Measurements from ENCODE around the gene FBXO8.
"Not testable (repeated sequence)": the region's sequence is repeated elsewhere in the genome, so short reads cannot be mapped to it uniquely, and the experiment has no call there.

The FBXO8 gene

DNA sequence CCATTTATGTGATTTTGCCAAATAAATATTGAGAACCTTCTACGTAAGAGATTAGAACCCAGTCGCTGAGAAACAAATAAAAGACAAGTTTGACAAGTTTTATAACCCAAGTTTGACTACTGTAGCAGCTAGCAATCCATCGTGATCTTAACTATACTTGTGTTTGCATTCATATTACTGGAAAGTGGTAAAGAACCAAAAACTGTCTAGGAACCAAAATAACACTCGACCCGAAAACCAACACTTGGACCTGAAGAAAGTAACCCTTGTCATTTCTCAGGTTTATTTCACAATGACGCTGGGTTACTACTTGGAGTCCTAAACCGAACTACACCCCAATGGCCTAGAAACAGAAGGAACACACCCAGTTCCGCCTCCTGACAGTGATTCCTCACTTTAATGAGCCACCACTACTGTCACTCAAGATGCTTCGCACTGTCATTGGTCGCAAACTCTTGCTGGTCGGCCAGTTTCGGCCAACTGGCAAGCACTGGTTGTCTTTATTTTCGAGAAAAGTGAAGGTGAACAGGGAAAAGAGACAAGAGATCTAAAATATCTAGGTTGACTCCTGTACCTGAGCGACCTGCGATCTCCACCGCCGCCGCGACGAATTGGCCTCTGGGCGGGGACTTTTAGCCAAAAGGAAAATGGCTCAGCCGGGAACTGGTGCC is 496 bp downstream of the FBXO8 start:
- peak; percentile 97 for DNase-seq (ENCODE audit: low spot score)

DNA sequence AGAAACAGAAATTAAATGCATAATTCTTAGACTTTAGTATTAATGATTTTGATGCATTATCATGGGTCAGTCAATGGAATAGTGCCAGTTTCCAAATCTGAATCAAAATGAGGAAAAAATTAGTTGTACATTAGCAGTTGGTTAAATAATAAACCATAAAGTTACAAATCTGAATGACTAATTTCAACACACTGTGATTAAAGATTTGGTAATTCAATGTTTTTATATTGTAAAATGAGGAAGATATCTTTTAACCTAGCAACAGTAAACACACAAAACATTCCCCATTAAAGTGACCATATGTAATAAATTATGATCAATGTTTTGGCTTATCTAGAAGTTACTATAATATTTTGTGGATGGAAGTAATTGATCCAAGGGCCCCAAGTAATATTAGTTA is 1.6 kb downstream of the FBXO8 start:
- peak; percentile 34 for DNase-seq (ENCODE audit: low spot score)

DNA sequence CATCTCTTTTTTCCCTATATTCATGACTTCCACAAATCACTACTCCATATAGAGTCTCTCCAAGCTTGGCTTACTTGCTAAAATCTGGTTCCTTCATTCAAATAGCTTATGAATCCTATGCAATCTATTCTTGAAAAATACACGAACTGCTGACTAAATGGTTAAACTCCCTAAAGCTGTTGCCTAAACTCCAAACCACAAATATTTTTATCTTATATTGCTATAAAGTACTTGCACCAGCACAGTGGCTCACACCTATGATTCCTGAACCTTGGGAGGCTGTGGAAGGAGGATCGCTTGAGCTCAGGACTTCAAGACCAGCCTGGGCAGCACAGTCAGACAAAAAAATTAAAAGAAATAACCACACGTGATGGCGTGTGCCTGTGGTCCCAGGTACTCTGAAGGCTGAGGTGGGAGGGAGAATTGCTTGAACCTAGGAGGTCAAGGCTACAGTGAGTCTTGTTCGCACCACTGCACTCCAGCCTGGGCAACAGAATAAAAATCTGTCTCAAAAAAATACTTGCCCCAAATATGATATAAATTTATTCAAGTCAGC is 2.2 kb downstream of the FBXO8 start:
- peak; percentile 42 for DNase-seq (ENCODE audit: low spot score)

DNA sequence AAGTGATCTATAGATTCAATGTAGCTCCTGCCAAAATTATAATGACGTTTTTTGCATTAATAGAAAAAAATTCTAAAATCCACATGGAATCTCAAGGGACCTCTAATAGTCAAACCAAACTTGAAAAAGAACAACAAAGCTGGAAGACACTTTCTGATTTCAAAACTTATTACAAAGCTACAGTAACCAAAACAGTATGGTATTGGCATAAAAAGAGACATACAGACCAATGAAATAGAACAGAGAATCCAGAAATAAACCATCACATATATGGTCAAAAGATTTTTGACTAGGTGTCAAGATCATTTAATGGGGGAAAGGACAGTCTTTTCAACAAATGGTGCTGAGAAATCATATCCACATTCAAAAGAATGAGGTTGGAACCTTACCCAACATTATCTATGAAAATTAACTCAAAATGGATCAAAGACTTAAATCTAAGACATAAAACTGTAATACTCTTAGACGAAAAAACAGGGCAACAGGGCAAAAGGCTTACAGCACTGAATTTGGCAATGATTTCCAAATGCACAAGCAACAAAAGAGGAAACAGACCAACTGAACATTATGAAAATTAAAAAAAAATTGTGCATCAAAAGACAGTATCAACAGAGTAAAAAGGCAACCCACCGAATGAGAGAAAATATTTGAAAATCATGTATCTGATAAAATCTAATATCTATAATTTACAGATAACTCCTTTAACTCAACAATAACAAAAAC is 3.9 kb downstream of the FBXO8 start:
- no peak for DNase-seq (ENCODE audit: low spot score)

DNA sequence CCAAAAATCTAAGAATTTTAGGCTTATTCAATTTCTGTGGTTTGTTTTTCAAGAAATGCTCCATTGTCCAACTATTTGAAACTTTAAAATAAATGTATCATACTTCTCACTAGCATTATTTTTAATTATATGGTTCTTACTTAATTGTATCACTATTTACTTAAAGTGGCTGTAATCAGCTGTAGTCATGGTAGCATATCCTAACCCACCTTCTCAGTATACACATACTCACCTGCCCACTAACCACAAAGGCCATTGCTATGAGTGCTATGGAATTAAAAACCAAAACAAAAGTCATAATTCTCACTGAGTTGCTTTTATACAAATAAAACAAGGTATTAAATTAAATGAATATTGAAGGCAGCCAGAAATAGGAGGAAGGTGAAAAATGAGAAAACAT is 5.0 kb downstream of the FBXO8 start:
- peak; percentile 28 for DNase-seq (ENCODE audit: low spot score)

DNA sequence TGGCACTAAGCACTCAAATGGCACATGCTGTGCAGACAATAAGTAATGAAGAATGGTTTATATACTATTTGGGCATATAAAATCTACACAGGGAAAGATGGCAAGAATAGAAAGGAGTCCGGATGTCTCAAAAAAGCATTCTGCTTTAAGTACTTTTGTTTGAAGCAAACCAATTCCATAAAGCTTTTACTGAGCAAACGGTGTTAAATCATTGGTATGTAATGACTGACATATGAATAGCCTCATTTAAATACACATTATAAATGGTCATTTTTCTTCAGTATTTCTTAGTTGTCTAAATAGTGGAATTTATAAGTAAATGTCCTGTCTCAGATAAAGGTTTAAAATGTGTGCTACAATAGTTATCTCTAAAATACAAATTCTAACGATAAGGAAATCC is 6.0 kb downstream of the FBXO8 start:
- peak; percentile 9 for DNase-seq (ENCODE audit: low spot score)

DNA sequence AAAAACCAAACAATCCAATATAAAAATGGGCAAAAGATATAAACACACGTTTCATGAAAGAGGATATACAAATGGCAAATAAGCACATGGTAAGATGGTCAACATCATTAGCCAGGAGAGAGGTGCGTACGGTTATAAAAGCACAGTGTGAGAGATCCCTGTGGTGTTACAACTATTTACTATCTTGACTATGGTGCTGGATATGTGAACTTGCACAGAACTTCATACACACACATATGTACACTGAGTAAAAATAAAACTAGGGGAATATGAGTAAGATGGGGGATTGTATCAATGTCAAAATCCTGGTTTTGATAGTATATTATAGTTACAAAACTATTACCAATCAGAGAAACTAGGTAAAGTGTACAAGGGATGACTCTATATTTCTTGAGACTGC is 8.4 kb downstream of the FBXO8 start:
- DNase-seq (ENCODE audit: low spot score): no peak

DNA sequence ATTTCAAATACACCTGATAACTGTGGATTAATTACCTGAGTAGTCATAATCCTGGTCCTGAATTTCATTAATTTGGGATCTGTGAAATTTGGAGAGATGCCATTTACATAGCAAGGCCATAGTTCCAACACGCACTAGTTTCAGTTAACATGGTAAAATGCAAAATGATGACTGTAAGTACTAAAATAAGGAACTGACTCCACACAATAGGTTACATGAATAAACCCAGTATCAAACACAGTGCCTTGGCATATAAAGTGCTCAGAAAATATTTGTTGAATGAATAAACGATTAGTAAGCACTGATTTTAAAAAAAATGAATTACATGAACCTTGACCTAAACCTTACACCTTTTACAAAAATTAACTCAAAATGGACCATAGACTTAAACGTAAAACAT is 9.0 kb downstream of the FBXO8 start:
- DNase-seq (ENCODE audit: low spot score): peak; percentile 30

DNA sequence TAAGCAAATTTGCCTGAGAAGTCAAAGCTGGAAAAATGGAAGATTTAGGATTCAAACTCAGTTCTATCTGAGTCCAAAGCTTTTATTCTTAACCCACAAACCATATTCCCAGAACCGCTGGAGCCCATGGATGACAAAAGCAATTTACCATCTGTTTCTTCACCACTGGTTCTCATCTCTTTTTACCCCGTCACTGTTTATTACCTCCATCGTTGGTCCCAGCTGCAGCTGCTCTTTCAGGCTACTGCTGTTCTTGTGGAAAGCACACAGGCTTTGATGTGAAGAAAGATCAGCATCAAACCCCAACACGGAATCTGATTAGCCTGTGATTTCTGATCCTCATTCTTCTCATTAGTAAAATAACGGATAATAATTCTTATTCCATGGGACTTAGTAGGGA is 9.5 kb downstream of the FBXO8 start:
- no peak for DNase-seq (ENCODE audit: low spot score)

DNA sequence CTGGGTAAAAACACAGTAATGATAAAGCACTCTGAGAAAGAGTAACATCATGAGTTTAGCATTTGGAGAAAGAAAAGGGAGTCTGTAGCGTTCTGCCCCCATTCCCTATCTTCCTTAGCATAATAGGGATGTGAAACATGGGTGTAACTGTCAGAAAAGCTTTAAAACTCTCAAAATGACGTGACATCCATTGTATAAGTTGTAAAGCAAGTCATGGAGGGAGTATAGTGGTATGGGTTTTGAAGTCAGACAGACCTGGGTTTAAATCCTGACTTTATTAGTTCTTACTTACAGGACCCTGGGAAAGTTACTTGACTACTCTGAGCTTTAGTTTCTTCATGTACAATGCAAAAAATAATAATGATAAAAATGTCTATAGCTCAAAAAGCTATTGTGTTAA is 17.1 kb downstream of the FBXO8 start:
- no peak for DNase-seq (ENCODE audit: low spot score)

DNA sequence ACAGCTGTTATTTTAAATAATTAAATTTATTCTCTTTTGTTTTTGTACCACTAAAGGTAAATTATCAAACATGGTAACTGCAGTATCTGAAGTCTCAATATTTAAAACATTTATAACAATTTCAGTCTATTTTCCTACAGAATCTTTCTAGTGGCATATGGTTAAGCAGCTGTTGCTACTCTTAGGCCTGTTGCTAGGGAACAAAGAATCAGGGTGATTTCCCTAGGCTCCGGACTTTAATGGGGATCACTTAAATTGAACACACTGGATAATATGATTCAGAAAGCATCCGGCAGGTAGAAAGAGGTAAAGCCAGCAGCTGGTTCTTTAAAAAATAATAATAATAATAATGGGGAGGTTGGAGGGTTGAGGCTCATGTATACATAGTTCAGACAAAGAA is 17.6 kb downstream of the FBXO8 start:
- no peak for DNase-seq (ENCODE audit: low spot score)

DNA sequence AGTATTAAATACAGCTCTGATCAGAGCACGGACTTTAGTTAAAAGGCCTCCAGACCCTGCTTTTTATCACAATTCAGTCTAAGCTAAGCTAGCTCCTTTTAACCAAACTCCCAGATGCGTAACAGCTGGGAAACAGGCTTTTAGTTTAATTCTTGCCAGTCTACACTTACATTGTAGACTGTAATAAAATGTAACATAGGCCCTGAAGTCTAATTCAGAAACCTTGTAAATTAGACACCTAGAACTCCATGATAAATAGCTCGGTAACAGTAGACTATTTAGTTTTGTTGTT is 20.1 kb downstream of the FBXO8 start:
- DNase-seq (ENCODE audit: low spot score): no peak

DNA sequence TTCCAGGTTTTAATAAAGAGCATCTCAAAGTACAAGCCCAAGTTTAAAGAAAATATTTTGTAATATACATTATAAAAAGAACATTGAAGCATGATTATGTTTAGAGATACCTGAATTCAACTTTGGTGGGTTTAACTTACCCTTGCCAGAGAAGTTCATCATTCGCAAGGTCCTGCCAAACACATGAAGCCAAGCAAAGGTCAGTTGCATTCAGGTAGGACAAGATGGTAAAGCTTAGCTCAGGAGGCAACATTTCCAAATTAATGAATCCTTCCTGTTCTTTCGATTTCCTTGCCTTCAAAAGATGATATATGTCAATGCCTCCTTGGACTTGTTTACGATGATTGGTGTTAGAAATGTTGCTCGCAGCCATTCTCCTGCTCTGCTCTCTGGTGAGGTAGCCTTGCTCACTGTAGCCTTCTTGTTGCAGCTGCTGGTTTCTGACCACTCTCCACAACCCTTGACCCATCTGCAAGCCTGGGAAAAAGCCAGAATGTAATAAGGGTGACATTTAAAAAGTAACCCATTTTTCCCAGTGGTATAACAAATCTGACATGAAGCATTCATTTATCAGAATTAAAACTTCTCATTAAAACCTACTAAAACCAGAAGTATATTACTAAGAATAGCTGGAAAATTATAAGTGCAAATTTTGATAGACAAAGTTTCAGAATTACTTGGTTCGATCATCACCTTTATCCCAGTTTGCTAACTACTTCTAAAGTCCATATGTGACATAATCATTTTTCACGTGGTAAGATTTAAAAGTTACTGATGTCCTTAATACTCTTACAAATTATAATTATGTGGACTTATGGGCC is 20.6 kb downstream of the FBXO8 start:
- DNase-seq (ENCODE audit: low spot score): no peak

DNA sequence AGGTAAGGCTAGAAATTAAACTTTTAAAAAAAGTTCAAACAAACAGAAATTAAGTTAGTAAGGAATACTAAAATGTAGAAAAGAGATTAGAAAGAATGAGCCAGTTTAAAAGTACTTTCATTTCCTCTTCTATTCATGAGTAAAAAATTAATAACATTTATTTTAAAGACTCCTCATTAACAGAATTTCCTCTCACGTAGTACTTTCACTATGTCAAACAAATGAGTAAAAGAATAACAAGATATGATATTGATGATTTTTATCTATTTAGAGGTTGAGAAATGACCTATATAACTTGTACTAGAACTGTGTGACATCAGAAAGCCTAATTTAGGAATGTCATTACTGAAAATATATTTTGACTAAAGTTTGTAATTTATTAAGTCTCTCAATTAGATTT is 22.0 kb downstream of the FBXO8 start:
- not testable (repeated sequence) for DNase-seq (ENCODE audit: low spot score)

DNA sequence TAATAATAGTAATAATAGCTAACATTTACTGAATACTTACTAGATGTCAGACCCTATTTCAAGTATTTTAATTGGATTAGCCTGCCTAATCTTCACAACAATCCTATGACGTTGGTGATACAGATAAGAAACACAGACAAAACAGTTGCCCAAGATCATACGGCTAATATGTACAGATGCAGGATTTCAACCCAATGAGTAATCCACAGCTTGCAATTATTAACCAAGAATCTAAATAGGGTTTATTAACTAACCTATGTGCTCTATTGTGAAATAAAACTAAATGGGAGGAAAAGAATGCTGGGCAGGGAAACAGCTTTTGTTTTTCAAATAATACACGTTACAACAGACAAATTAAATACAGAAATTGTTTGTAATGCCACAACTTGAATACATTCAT is 23.4 kb downstream of the FBXO8 start:
- DNase-seq (ENCODE audit: low spot score): no peak

DNA sequence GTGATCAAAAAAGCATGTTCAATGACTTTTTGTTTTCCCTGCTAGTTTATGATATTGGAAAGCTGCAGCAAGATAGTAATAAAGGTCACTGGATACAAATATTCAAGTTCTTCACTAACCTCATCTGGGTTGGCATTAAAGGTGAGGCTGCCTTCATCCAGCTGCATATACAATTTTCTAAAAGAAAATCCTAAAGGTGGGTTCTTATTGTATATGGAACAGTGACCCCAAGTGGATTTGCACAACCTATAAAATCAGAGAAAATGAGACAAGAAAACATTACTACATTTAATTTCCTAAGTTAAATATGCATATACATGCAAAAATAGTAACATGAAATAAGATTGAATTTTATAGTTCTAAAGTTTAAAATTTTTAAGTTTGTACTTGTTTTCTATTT is 23.9 kb downstream of the FBXO8 start:
- DNase-seq (ENCODE audit: low spot score): no peak

DNA sequence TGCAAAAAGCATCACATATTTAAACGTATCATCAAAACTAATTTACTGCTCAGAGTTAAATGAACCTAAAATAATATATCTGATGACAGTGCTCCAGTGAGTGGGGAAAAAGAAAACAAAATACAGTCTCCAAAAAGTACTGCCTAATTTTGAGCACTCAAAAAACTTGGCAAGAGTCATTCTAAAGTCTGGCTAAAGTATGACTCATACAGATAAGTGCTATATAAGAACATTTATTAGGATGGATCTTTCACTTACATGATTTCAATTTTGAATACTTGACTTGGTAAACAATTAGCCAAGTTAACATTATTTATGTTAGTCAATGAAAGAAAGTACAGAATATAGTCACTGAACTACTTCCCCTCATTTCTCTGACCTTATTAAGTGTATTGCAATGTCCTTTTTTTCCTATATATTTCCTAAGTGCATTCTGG is 27.2 kb downstream of the FBXO8 start:
- DNase-seq (ENCODE audit: low spot score): no peak

DNA sequence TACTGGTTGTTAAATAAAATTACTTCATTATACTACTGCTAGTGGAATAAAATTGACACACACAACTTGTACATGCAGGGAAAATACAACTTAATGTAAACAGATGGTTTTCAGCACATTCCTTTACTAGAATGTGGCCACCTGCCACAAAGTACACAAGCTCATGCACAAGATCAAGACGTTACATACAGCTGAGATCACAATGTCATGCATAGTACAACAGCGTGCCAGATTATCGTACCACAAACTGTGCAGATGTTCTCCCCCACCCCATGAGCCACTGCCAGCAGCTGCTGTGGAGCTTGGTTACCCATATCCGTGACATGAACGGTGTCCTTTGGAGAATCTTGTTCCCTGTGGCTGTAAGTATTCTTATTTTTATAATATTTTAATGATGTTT is 27.7 kb downstream of the FBXO8 start:
- DNase-seq (ENCODE audit: low spot score): no peak

DNA sequence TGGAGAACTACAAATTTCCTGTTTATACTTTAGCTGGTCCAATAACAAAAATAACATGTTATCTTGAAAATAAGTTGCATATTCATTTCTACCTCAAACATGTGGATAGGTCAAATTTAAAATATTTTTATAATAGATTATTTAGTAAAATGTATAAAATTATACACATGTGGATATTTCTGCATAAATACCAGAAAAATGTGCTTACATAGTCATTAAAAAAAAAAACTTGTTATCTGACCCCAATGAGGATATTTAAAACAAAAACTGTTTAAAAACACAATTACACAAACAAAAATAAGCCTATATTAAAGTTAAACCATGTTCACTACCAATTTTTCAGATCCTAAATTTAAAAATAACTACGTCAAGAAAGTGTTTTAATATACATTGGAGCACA is 28.1 kb downstream of the FBXO8 start:
- no peak for DNase-seq (ENCODE audit: low spot score)

DNA sequence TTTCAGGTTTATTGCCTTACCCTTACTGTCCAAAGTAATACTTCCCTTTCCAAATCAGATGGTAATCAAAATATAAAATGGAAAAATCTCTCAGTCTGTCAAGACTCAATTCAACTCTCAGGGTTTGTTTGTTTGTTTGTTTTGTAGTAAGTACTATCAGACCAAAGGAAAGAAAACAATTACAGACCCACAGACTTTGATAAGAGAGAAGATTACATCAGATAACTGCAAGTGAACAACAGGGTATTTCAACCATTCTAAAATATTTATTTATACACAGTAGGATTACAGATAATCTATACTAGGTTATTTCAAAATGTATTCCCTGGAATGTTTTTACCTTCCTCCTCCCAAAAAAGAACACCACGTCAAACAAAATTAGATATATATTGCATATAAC is 28.9 kb downstream of the FBXO8 start:
- no peak for DNase-seq (ENCODE audit: low spot score)

DNA sequence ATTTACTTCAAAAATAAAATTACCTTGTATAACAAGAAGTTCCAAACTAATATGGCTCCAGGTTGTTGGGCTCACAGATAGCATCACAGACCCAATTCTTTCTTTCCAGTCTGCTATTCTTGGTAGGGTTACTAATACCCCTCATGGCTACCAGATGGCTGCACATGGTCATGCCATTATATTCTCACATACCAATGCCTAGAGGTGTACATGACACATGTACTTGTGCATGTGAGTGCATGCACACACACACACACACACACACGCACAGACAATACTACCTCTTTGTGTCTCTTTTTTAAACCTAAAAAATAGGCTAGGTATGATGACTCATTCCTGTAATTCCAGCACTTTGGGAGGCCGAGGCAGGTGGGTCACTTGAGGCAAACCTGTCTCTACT is 31.1 kb downstream of the FBXO8 start:
- no peak for DNase-seq (ENCODE audit: low spot score)

DNA sequence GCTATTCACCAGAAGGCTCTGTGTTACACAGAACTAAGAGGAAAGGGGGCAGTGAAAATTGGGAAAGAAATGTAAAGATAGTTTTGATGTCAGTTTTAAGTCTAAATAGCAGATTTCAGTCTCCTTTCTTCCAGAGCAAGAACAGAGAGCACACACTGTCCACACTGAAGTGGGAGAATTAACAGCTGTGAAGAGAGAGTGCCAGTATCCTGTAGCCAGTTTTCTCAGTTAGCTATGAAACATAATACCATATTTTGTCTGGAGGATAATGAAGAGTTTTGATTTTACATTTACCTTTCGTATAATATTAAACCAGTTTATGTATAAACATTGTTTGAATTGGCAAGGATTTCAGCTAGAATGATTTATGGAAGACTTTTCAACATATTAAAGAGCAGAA is 35.1 kb downstream of the FBXO8 start:
- DNase-seq (ENCODE audit: low spot score): no peak

DNA sequence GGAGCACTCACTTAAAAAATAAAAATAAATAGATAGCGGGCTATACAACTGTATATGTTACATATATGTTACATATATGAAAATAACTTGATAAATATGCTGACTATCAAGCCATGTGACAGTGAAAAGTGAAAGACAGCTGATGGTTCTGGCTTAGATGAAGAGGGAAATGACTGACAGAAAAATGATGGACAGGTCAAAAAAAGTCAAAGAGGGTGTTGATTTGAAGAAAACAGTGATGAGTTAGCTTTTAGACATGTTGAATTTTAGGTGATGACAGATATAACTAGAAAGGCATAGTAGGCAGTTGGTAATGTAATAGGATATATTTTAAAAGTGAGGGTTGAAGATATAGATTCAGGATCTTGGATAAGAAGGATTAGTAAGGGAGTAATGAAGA is 37.8 kb downstream of the FBXO8 start:
- no peak for DNase-seq (ENCODE audit: low spot score)
